Measurements from ENCODE around the gene RPL13. TPM values are rescaled to one million over a fixed set of nuclear protein-coding genes. Genes with fewer than 3 reads are reported as not detected.

The RPL13 gene
- polyA plus RNA-seq, 1 donor from 2014 or later = 2,685 TPM

DNA sequence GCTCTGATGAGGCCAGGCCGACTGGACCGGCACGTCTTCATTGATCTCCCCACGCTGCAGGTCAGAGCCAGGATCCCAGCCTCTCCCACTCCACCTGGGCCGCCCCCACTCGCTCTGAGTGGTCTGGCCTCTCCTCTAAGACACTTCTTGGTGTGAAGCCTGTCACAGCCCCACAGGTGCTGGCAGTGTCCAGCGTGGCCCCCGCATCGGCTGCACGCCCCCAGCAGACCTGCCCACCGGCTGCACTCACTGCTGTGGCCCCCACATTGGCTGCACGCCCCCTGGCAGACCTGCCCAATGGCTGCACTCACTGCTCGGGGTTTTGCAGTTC lies 15.8 kb upstream of the RPL13 start:
- no peak for TF ChIP-seq MXI1 (conservative IDR thresholded peaks at IDR 0.05; ENCODE audit: poor library complexity, severe bottlenecking)
- Histone ChIP-seq H3K79me2 (replicated peaks; ENCODE audit: insufficient read depth, low read length) (no peaks in the 10 kb centered on the region), H3K36me3 (ENCODE audit: insufficient read depth, low read length) (no peaks in the 10 kb centered on the region), H3F3A (ENCODE audit: insufficient read depth, low read length, poor library complexity, severe bottlenecking) (no peaks in the 10 kb centered on the region), H3K4me3 (ENCODE audit: low read length) (no peak overlapping the region), H3K9me3 (ENCODE audit: low read length) (no peaks in the 10 kb centered on the region), H3K9me2 (ENCODE audit: insufficient read depth, low read length) (no peaks in the 10 kb centered on the region), H4K20me1 (ENCODE audit: insufficient read depth) (no peaks in the 10 kb centered on the region), H3K9ac (ENCODE audit: low read length) (no peak overlapping the region), H3K27ac (ENCODE audit: low read length) (no peak overlapping the region), H2AFZ (ENCODE audit: low read depth, low read length) (no peak overlapping the region), H3K27me3 (ENCODE audit: insufficient read depth, low read depth, low read length) (no peaks in the 10 kb centered on the region), H3K4me2 (ENCODE audit: low read length) (no peak overlapping the region)

DNA sequence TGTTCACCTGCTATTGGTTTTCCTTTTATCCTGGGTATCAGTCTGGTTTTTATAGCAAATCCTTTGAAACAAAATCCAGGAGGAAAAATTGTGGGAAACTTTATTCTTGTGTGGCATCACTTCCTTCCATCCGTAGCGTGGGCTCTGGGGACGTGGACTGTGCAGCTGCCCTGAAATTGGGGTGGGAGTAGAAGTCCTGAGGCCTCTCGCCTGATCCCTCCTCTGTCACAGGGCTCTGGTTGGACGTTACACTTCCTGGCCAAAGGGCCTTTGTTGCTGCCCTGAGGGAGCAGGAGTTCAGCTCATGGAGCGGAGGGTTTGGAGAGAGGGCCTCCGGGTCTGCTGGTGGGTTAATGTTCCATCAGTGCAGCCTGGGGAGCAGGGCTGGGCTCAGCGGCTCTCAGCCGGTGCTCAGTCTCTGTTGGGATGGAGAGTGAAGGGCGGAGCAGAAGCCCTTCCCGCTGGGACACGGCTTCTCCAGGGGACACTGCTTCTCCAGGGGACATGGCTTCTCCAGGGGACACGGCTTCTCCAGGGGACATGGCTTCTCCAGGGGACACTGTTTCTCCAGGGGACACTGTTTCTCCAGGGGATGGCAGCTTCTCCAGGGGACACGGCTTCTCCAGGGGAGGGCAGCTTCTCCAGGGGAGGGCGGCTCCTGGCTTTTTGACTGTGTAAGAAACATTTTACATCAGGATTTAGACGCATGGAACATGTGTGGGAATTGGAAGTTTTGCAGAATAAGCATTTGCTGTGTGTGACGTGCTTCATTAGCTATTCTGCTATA lies 15.2 kb upstream of the RPL13 start:
- no peaks in the 10 kb centered on the region for H3F3A ChIP-seq (ENCODE audit: insufficient read depth, low read length, poor library complexity, severe bottlenecking)

DNA sequence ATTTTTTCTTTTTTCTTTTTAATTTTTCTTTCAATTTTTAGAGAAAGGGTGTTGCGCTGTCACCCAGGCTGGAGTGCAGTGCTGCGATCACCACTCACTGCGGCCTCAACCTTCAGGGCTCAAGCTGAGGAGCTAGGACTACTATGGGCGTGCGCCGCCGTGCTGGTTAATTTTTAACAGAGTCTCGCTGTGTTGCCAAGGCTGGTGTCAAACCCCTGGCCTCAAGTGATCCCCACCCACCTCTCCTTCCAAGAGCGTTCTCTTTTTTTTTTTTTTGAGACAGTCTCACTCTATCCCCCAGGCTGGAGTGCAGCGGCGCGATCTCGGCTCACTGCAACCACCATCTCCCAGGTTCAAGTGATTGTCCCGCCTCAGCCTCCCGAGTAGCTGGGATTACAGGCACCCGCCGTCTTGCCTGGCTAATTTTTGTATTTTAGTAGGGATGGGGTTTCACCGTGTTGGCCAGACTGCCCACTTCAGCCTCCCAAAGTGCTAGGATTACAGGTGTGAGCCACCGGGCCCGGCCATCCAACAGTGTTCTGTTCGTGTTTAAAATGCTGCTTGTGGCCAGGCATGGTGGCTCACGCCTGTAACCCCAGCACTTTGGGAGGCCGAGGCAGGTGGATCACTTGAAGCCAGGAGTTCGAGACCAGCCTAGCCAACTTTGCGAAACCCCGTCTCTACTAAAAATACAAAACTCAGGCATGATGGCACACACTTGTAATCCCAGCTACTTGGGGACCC lies 14.5 kb upstream of the RPL13 start:
- no peak overlapping the region for H2AFZ ChIP-seq (ENCODE audit: low read depth, low read length)
- H3K9me2 ChIP-seq (ENCODE audit: insufficient read depth, low read length) = no peaks in the 10 kb centered on the region
- no peaks in the 10 kb centered on the region for H3K79me2 ChIP-seq (replicated peaks; ENCODE audit: insufficient read depth, low read length)
- H3F3A ChIP-seq (ENCODE audit: insufficient read depth, low read length, poor library complexity, severe bottlenecking) = no peaks in the 10 kb centered on the region
- no peak overlapping the region for H3K4me3 ChIP-seq (ENCODE audit: low read length)
- no peaks in the 10 kb centered on the region for H4K20me1 ChIP-seq (ENCODE audit: insufficient read depth)
- H3K4me2 ChIP-seq (ENCODE audit: low read length) = no peak overlapping the region
- H3K27ac ChIP-seq (ENCODE audit: low read length) = no peak overlapping the region
- H3K27me3 ChIP-seq (ENCODE audit: insufficient read depth, low read depth, low read length) = no peaks in the 10 kb centered on the region
- TF ChIP-seq TAF1 (IDR thresholded peaks at IDR 0.05; ENCODE audit: low read depth) (no peak), POLR2AphosphoS5 (IDR thresholded peaks at IDR 0.05) (no peak), MXI1 (conservative IDR thresholded peaks at IDR 0.05; ENCODE audit: poor library complexity, severe bottlenecking) (no peak), RAD21 (conservative IDR thresholded peaks at IDR 0.05) (no peak), EZH2 (IDR thresholded peaks at IDR 0.05; ENCODE audit: borderline replicate concordance, insufficient read depth, low read length, poor library complexity, severe bottlenecking) (no peak), EP300 (conservative IDR thresholded peaks at IDR 0.05; ENCODE audit: poor library complexity, severe bottlenecking) (no peak), SMC3 (conservative IDR thresholded peaks at IDR 0.05; ENCODE audit: poor library complexity) (no peak)
- TF ChIP-seq, protein P1, sequence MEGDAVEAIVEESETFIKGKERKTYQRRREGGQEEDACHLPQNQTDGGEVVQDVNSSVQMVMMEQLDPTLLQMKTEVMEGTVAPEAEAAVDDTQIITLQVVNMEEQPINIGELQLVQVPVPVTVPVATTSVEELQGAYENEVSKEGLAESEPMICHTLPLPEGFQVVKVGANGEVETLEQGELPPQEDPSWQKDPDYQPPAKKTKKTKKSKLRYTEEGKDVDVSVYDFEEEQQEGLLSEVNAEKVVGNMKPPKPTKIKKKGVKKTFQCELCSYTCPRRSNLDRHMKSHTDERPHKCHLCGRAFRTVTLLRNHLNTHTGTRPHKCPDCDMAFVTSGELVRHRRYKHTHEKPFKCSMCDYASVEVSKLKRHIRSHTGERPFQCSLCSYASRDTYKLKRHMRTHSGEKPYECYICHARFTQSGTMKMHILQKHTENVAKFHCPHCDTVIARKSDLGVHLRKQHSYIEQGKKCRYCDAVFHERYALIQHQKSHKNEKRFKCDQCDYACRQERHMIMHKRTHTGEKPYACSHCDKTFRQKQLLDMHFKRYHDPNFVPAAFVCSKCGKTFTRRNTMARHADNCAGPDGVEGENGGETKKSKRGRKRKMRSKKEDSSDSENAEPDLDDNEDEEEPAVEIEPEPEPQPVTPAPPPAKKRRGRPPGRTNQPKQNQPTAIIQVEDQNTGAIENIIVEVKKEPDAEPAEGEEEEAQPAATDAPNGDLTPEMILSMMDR (IDR thresholded peaks at IDR 0.05; ENCODE audit: poor library complexity, severe bottlenecking) = no peak
- TF ChIP-seq, protein P2, sequence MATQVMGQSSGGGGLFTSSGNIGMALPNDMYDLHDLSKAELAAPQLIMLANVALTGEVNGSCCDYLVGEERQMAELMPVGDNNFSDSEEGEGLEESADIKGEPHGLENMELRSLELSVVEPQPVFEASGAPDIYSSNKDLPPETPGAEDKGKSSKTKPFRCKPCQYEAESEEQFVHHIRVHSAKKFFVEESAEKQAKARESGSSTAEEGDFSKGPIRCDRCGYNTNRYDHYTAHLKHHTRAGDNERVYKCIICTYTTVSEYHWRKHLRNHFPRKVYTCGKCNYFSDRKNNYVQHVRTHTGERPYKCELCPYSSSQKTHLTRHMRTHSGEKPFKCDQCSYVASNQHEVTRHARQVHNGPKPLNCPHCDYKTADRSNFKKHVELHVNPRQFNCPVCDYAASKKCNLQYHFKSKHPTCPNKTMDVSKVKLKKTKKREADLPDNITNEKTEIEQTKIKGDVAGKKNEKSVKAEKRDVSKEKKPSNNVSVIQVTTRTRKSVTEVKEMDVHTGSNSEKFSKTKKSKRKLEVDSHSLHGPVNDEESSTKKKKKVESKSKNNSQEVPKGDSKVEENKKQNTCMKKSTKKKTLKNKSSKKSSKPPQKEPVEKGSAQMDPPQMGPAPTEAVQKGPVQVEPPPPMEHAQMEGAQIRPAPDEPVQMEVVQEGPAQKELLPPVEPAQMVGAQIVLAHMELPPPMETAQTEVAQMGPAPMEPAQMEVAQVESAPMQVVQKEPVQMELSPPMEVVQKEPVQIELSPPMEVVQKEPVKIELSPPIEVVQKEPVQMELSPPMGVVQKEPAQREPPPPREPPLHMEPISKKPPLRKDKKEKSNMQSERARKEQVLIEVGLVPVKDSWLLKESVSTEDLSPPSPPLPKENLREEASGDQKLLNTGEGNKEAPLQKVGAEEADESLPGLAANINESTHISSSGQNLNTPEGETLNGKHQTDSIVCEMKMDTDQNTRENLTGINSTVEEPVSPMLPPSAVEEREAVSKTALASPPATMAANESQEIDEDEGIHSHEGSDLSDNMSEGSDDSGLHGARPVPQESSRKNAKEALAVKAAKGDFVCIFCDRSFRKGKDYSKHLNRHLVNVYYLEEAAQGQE (IDR thresholded peaks at IDR 0.05; ENCODE audit: borderline replicate concordance) = no peak
- no peak overlapping the region for H3K9ac ChIP-seq (ENCODE audit: low read length)
- no peaks in the 10 kb centered on the region for H3K9me3 ChIP-seq (ENCODE audit: low read length)
- H3K36me3 ChIP-seq (ENCODE audit: insufficient read depth, low read length) = no peaks in the 10 kb centered on the region

More for the DNA sequence above, 15.2 kb upstream of the RPL13 start:
- no peaks in the 10 kb centered on the region for H3K9me3 ChIP-seq (ENCODE audit: low read length)
- no peaks in the 10 kb centered on the region for H3K27me3 ChIP-seq (ENCODE audit: insufficient read depth, low read depth, low read length)
- no peaks in the 10 kb centered on the region for H3K9me2 ChIP-seq (ENCODE audit: insufficient read depth, low read length)
- H3K4me3 ChIP-seq (ENCODE audit: low read length) = no peak overlapping the region
- H4K20me1 ChIP-seq (ENCODE audit: insufficient read depth) = no peaks in the 10 kb centered on the region
- no peaks in the 10 kb centered on the region for H3K36me3 ChIP-seq (ENCODE audit: insufficient read depth, low read length)
- H3K79me2 ChIP-seq (replicated peaks; ENCODE audit: insufficient read depth, low read length) = no peaks in the 10 kb centered on the region
- H3K9ac ChIP-seq (ENCODE audit: low read length) = no peak overlapping the region
- no peak overlapping the region for H3K4me2 ChIP-seq (ENCODE audit: low read length)
- H3K27ac ChIP-seq (ENCODE audit: low read length) = no peak overlapping the region
- TF ChIP-seq MXI1 (conservative IDR thresholded peaks at IDR 0.05; ENCODE audit: poor library complexity, severe bottlenecking) (no peak), EZH2 (IDR thresholded peaks at IDR 0.05; ENCODE audit: borderline replicate concordance, insufficient read depth, low read length, poor library complexity, severe bottlenecking) (no peak)
- no peak overlapping the region for H2AFZ ChIP-seq (ENCODE audit: low read depth, low read length)

Data from neural cell (in vitro differentiated cells).